Measurements from ENCODE around the gene SLC8A1. TPM values are rescaled to one million over a fixed set of nuclear protein-coding genes. Genes with fewer than 3 reads are reported as not detected.

SLC8A1 gene
- total RNA-seq, 3 donors from 2014 or later: 8.2 to 14.2 (median 12.2) TPM

GRCh38 chr2:40434731-40435271 lies 17.1 kb downstream of the SLC8A1 start:
- no peak for DNase-seq (ENCODE audit: low spot score in 2 of 2)
- Histone ChIP-seq H3K4me1 (no peaks in the 10 kb centered on the region), H3K4me3 (no peak overlapping the region), H3K9me3 (no peaks in the 10 kb centered on the region), H3K27ac (no peak overlapping the region), H3K27me3 (no peaks in the 10 kb centered on the region), H3K36me3 (no peaks in the 10 kb centered on the region)
- intact Hi-C loops (cut with DNase I; ENCODE audit: low total_unique reads): no loop called here
- TF ChIP-seq POLR2A (IDR thresholded peaks at IDR 0.05): no peak
- TF ChIP-seq CTCF (IDR thresholded peaks at IDR 0.05): no peak
- no peak for TF ChIP-seq POLR2AphosphoS5 (IDR thresholded peaks at IDR 0.05)

GRCh38 chr2:40433736-40434135 lies 18.2 kb downstream of the SLC8A1 start:
- no peaks in the 10 kb centered on the region for H3K4me1 ChIP-seq

GRCh38 chr2:40432921-40433483 lies 18.9 kb downstream of the SLC8A1 start:
- H3K4me3 ChIP-seq: no peak overlapping the region
- intact Hi-C loops (cut with DNase I; ENCODE audit: low total_unique reads): no loop called here
- TF ChIP-seq POLR2A (IDR thresholded peaks at IDR 0.05): no peak
- no peak for TF ChIP-seq POLR2AphosphoS5 (IDR thresholded peaks at IDR 0.05)
- TF ChIP-seq CTCF (IDR thresholded peaks at IDR 0.05): no peak
- no peaks in the 10 kb centered on the region for H3K27me3 ChIP-seq
- no peak overlapping the region for H3K27ac ChIP-seq
- no peaks in the 10 kb centered on the region for H3K36me3 ChIP-seq
- DNase-seq (ENCODE audit: low spot score in 2 of 2): no peak
- H3K4me1 ChIP-seq: no peaks in the 10 kb centered on the region
- H3K9me3 ChIP-seq: no peaks in the 10 kb centered on the region

More at GRCh38 chr2:40433736-40434135, 18.2 kb downstream of the SLC8A1 start:
- no peak for DNase-seq (ENCODE audit: low spot score in 2 of 2)
- Histone ChIP-seq H3K36me3 (no peaks in the 10 kb centered on the region), H3K27me3 (no peaks in the 10 kb centered on the region), H3K9me3 (no peaks in the 10 kb centered on the region), H3K27ac (no peak overlapping the region), H3K4me3 (no peak overlapping the region)
- no peak for TF ChIP-seq POLR2A (IDR thresholded peaks at IDR 0.05)
- TF ChIP-seq POLR2AphosphoS5 (IDR thresholded peaks at IDR 0.05): no peak
- no peak for TF ChIP-seq CTCF (IDR thresholded peaks at IDR 0.05)
- intact Hi-C loops (cut with DNase I; ENCODE audit: low total_unique reads): no loop called here

GRCh38 chr2:40431600-40431955 lies 20.3 kb downstream of the SLC8A1 start:
- no peak for TF ChIP-seq CTCF (IDR thresholded peaks at IDR 0.05)
- TF ChIP-seq POLR2AphosphoS5 (IDR thresholded peaks at IDR 0.05): no peak
- no peak for TF ChIP-seq POLR2A (IDR thresholded peaks at IDR 0.05)
- intact Hi-C loops (cut with DNase I; ENCODE audit: low total_unique reads): no loop called here
- no peak overlapping the region for H3K4me3 ChIP-seq
- no peak for DNase-seq (ENCODE audit: low spot score in 2 of 2)
- no peaks in the 10 kb centered on the region for H3K27me3 ChIP-seq
- no peaks in the 10 kb centered on the region for H3K9me3 ChIP-seq
- H3K36me3 ChIP-seq: no peaks in the 10 kb centered on the region
- H3K27ac ChIP-seq: no peak overlapping the region
- H3K4me1 ChIP-seq: no peaks in the 10 kb centered on the region

- H3K27ac ChIP-seq: no peak overlapping the region
These were observed 20.9 kb downstream of the SLC8A1 start for GRCh38 chr2:40430776-40431599.

More at GRCh38 chr2:40430776-40431599, 20.9 kb downstream of the SLC8A1 start:
- Histone ChIP-seq H3K4me3 (no peak overlapping the region), H3K27me3 (no peaks in the 10 kb centered on the region), H3K9me3 (no peaks in the 10 kb centered on the region), H3K36me3 (no peaks in the 10 kb centered on the region), H3K4me1 (no peaks in the 10 kb centered on the region)
- intact Hi-C loops (cut with DNase I; ENCODE audit: low total_unique reads): no loop called here
- no peak for DNase-seq (ENCODE audit: low spot score in 2 of 2)
- TF ChIP-seq POLR2AphosphoS5 (IDR thresholded peaks at IDR 0.05): no peak
- no peak for TF ChIP-seq POLR2A (IDR thresholded peaks at IDR 0.05)
- TF ChIP-seq CTCF (IDR thresholded peaks at IDR 0.05): no peak

All from breast epithelium (tissue), 4 donors.